ENCODE measurements around the gene PPP1R8. TPM values are rescaled to one million over a fixed set of nuclear protein-coding genes. Genes with fewer than 3 reads are reported as not detected.

Gene PPP1R8
- total RNA-seq, 1 experiment from 2014 or later: 51.1 TPM

- DNase-seq (ENCODE audit: unreplicated experiment): no peak
- H3K4me3 Mint-ChIP-seq (ENCODE audit: unreplicated experiment): no peak overlapping the region
- BruUV-seq (replicated peaks): no TSS peak
- peaks cover 9% of the 10 kb centered on the region for H3K4me1 Mint-ChIP-seq (ENCODE audit: insufficient read depth, unreplicated experiment)
- intact Hi-C loops (cut with micrococcal nuclease): no loop called here
- no peaks in the 10 kb centered on the region for H3K36me3 Mint-ChIP-seq (ENCODE audit: insufficient read depth, unreplicated experiment)
- CTCF ChIA-PET: interaction anchor here (1.1 kb wide), 1 partner anchor 103 kb away, joined by 3 read pairs; no protein-coding TSS in a partner anchor
- no peaks in the 10 kb centered on the region for H3K27me3 Mint-ChIP-seq (ENCODE audit: insufficient read depth, unreplicated experiment)
- no peak for TF ChIP-seq CTCF (IDR thresholded peaks at IDR 0.05; ENCODE audit: unreplicated experiment)
- H3K27ac Mint-ChIP-seq (ENCODE audit: low read depth, unreplicated experiment): peak overlapping the region; percentile 99
- POLR2A ChIA-PET: interaction anchor here (0.9 to 1.2 kb wide), 3 partner anchors 13 to 46 kb away, joined by 3 to 4 read pairs (median 3); partner anchors contain the start of gene PPP1R8
- no peaks in the 10 kb centered on the region for H3K9me3 Mint-ChIP-seq (ENCODE audit: unreplicated experiment)
Observed at GRCh38 chr1:27876341-27877114, 45.9 kb downstream of the PPP1R8 start.

GRCh38 chr1:27877115-27877416 lies 46.5 kb downstream of the PPP1R8 start:
- Mint-ChIP-seq H3K27ac (ENCODE audit: low read depth, unreplicated experiment) (peak overlapping the region; percentile 19), H3K4me3 (ENCODE audit: unreplicated experiment) (no peak overlapping the region), H3K4me1 (ENCODE audit: insufficient read depth, unreplicated experiment) (peaks cover 9% of the 10 kb centered on the region), H3K9me3 (ENCODE audit: unreplicated experiment) (no peaks in the 10 kb centered on the region), H3K27me3 (ENCODE audit: insufficient read depth, unreplicated experiment) (no peaks in the 10 kb centered on the region), H3K36me3 (ENCODE audit: insufficient read depth, unreplicated experiment) (peaks cover 2% of the 10 kb centered on the region)
- intact Hi-C loops (cut with micrococcal nuclease): no loop called here
- no TSS peak for BruUV-seq (replicated peaks)
- DNase-seq (ENCODE audit: unreplicated experiment): no peak
- no peak for TF ChIP-seq CTCF (IDR thresholded peaks at IDR 0.05; ENCODE audit: unreplicated experiment)
- ChIA-PET CTCF (interaction anchor here (0.7 kb wide), 1 partner anchor 497 kb away, joined by 3 read pairs; no protein-coding TSS in a partner anchor), POLR2A (interaction anchor here (0.6 to 1.2 kb wide), 4 partner anchors 13 to 91 kb away, joined by 3 to 4 read pairs (median 3); no protein-coding TSS in a partner anchor)

- Mint-ChIP-seq H3K4me3 (ENCODE audit: unreplicated experiment) (no peak overlapping the region), H3K4me1 (ENCODE audit: insufficient read depth, unreplicated experiment) (peaks cover 9% of the 10 kb centered on the region), H3K9me3 (ENCODE audit: unreplicated experiment) (no peaks in the 10 kb centered on the region), H3K27ac (ENCODE audit: low read depth, unreplicated experiment) (peak overlapping the region; percentile 7), H3K27me3 (ENCODE audit: insufficient read depth, unreplicated experiment) (no peaks in the 10 kb centered on the region), H3K36me3 (ENCODE audit: insufficient read depth, unreplicated experiment) (peaks cover 5% of the 10 kb centered on the region)
- no peak for DNase-seq (ENCODE audit: unreplicated experiment)
- no peak for TF ChIP-seq CTCF (IDR thresholded peaks at IDR 0.05; ENCODE audit: unreplicated experiment)
- intact Hi-C loops (cut with micrococcal nuclease): no loop called here
- BruUV-seq (replicated peaks): no TSS peak
- ChIA-PET CTCF (no interaction called here), POLR2A (interaction anchor here (1.1 kb wide), 1 partner anchor 90 kb away, joined by 4 read pairs; no protein-coding TSS in a partner anchor)
Observed at GRCh38 chr1:27878039-27878438, 47.5 kb downstream of the PPP1R8 start.

- ChIA-PET CTCF (interaction anchor here (0.6 kb wide), 1 partner anchor 202 kb away, joined by 3 read pairs; no protein-coding TSS in a partner anchor), POLR2A (no interaction called here)
- Mint-ChIP-seq H3K4me3 (ENCODE audit: unreplicated experiment) (no peak overlapping the region), H3K4me1 (ENCODE audit: insufficient read depth, unreplicated experiment) (peaks cover 9% of the 10 kb centered on the region), H3K36me3 (ENCODE audit: insufficient read depth, unreplicated experiment) (peaks cover 5% of the 10 kb centered on the region), H3K9me3 (ENCODE audit: unreplicated experiment) (no peaks in the 10 kb centered on the region), H3K27ac (ENCODE audit: low read depth, unreplicated experiment) (no peak overlapping the region), H3K27me3 (ENCODE audit: insufficient read depth, unreplicated experiment) (no peaks in the 10 kb centered on the region)
- intact Hi-C loops (cut with micrococcal nuclease): no loop called here
- DNase-seq (ENCODE audit: unreplicated experiment): no peak
- BruUV-seq (replicated peaks): no TSS peak
- TF ChIP-seq CTCF (IDR thresholded peaks at IDR 0.05; ENCODE audit: unreplicated experiment): no peak
Observed at GRCh38 chr1:27878787-27879335, 48.3 kb downstream of the PPP1R8 start.
